GM19351 (cell line): ENCODE measurements around the gene C19orf67.
"Not testable (repeated sequence)": the region's sequence is repeated elsewhere in the genome, so short reads cannot be mapped to it uniquely, and the experiment has no call there.

Source experiments
- ATAC-seq: cut with Tn5 transposase; IDR thresholded peaks from one replicate; pipeline ENCODE4 v1.9.1; 2021; ENCODE audit warnings: mild to moderate bottlenecking, moderate library complexity; ENCODE audit not compliant: unreplicated experiment

Gene C19orf67

GRCh38 chr19:14058182-14059092 is 27.1 kb downstream of the C19orf67 start:
- ATAC-seq = no peak

- no peak for ATAC-seq
Measured at GRCh38 chr19:14056741-14057356, 28.7 kb downstream of the C19orf67 start.

DNA sequence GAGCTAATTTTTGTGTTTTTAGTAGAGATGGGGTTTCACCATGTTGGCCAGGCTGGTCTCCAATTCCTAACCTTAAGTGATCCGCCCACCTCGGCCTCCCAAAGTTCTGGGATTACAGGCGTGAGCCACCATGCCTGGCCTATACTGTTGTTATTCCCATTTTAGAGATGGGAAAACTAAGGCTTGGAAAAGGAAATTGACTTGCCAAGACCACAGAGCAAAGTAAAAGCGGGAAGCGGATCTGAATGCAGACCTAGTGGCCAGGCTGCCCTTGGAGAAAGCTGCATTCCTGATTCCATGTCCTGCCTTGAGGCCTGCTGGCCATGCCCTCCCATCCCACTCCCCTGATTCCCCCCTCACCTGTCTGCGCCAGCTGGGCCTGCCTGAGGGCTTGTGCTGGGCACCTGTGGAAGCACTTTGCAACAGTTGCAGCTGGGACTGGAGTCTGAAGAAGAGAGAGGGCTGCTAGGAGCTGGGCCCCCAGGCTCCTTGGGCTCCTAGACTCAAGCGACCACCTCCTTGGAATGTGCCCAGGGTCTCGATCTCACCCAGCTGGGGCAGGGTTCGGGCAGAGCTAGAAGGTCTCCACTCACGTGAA is 29.4 kb downstream of the C19orf67 start:
- no peak for ATAC-seq

DNA sequence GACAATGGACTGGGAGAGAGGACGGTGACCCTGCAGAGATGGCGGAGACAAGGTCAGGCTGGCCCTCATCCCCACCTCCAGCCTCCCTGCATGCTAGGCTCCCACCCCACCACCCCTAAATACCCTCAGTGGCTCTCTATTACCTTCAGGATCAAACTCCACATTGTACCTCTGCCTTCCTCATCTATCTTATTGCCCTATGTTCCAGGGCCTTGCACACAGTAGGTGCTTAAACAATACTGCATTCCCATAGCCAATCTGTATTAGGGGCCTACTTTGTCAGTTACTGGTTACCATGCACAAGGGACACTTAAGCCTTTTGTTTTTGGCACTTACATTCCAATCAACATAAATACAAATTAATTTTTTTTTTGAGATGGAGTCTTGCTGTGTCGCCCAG is 30.2 kb downstream of the C19orf67 start:
- ATAC-seq = no peak

DNA sequence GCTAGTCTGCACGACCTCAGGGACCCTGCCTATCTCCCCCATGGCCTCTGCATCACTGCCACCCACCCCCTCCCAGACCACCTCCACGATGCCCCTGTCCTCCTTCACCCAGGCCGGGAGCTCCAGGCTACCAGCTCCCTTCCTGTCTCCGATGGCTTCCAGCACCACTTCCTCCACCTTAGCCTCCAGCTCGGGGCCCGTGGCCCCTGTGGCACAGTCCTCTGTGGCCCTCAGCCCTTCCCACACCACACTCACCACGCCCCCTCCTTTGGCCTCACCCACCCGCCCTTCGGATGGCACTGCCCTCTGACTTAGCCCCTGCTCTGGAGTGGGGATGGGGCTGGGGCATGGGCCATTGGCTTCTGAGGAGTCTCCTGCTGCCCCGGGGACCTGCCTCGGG is 30.9 kb downstream of the C19orf67 start:
- ATAC-seq = no peak

DNA sequence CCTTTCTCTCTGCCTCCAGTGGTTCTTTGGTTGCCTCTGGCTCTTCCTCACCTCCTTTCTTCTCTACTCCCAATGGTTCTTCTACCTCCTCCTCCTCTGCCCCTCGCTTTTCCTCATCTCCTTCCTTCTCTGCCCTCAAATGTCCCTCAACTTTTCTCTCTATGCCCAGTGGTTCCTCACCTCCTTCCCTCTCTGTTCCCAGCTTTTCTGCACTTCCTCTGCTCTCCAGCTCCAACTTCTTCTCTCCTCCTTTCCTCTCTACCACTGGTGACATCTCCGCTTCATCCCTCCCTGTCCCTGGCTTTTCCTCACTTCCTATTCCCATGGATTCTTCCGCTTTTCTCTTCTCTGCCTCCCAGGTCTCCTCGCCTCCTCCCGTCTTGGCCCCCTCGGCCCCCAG is 31.5 kb downstream of the C19orf67 start:
- no peak for ATAC-seq

GRCh38 chr19:14053500-14053899 is 32.1 kb downstream of the C19orf67 start:
- no peak for ATAC-seq

- no peak for ATAC-seq
Measured at GRCh38 chr19:14053032-14053431, 32.6 kb downstream of the C19orf67 start.

GRCh38 chr19:14052470-14052869 is 33.1 kb downstream of the C19orf67 start:
- ATAC-seq = no peak

- ATAC-seq = no peak
Measured at GRCh38 chr19:14051980-14052379, 33.6 kb downstream of the C19orf67 start.

GRCh38 chr19:14050961-14051360 is 34.6 kb downstream of the C19orf67 start:
- not testable (repeated sequence) for ATAC-seq

DNA sequence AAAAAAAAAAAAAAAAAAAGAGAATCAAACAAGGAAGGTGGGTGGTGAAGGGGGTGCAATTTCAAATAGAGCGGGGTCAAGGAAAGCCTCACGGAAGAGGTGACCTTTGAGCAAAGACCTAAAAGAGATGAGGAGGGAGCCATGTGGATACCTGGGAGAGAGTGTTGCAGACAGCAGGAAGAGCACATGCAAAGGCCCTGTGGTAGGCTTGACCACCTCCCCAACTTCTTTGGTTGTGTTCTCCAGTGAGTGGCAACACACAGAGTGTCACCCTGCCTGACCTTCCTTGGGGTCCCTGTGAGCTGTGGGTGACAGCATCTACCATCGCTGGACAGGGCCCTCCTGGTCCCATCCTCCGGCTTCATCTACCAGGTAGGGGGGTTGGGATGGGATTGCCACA is 35.1 kb downstream of the C19orf67 start:
- ATAC-seq = no peak

DNA sequence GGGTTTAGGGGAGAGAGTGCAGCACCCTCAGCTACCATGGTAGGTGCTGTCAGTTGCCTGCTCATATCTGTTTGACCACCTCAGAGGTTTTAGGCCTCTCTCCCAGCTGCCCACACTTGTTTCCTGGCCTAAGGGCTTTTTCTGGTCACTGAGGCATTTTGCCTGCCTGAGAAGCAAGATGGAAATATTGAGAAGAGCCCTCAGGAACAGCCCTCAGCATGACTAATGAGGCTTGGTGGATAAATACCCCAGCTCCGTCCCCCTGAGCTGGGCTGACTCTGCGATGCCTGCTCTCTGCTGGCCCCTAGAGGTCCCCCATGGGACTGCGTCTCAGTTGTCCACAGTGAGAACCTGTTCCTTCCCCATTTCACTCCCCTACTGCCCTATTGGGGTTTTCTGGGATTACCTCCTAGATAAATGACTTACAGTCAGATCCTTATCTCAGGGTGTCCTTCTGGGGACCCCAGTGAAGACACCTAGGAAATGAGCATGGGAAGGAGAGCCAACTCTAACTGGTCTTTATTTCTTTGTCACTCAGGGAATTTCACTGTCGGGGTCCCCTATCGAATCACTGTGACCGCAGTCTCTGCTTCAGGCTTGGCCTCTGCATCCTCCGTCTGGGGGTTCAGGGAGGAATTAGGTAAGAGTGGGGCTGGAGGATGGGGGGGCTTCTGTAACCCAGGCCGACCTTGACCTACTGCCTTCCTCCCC is 37.0 kb downstream of the C19orf67 start:
- no peak for ATAC-seq

GRCh38 chr19:14047866-14048265 is 37.7 kb downstream of the C19orf67 start:
- ATAC-seq = not testable (repeated sequence)

DNA sequence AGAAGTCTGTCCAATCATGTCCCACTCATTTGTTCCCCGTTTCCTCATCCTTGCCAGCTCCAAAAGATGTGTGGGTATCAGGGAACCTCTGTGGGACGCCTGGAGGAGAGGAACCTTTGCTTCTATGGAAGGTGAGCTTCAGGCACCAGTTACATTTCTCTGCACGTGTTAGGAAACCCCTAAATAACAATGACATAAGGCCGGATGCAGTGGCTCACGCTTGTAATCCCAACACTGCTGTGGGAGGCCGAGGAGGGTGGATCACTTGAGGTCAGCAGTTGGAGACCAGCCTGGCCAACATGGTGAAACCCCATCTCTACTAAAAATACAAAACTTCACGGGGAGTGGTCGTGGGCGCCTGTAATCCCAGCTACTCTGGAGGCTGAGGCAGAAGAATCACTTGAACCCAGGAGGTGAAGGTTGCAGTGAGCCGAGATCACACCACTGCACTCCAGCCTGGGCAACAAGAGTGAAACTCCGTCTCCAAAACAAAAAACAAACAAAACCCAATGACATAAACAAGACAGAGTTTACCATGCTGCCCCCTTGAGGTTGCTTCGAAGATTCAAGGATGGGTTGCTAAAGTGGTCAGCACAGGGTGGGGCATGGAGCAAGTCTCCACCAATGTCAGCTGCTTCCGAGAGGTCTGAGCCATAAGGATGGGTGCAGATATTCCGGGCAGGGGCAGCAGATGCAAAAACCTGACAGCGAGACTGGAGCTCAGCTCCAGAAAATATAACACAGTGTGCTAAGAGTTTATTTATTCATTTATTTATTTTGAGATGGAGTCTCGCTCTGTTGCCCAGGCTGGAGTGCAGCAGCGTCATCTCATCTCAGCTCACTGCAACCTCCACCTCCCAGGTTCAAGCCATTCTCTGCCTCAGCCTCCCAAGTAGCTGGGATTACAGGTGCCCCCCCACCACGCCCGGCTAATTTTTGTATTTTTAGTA is 42.6 kb downstream of the C19orf67 start:
- not testable (repeated sequence) for ATAC-seq

- no peak for ATAC-seq
Measured at GRCh38 chr19:14039181-14039580, 46.4 kb downstream of the C19orf67 start.

DNA sequence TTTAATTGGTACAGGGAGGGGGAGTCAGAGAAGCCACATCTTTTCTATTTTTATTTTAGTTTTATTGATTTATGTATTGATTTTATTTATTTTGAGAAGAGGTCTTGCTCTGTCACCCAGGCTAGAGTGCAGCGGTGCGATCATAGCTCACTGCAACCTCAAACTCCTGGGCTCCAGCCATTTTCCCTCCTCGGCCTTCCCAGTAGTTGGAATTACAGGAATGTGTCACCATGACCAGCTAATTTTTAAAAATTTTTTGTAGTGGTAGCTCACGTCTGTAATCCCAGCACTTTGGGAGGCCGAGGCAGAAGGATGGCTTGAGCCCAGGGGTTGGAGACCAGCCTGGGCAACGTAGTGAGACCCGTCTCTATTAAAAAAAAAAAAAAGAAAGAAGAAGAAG is 49.9 kb downstream of the C19orf67 start:
- no peak for ATAC-seq

DNA sequence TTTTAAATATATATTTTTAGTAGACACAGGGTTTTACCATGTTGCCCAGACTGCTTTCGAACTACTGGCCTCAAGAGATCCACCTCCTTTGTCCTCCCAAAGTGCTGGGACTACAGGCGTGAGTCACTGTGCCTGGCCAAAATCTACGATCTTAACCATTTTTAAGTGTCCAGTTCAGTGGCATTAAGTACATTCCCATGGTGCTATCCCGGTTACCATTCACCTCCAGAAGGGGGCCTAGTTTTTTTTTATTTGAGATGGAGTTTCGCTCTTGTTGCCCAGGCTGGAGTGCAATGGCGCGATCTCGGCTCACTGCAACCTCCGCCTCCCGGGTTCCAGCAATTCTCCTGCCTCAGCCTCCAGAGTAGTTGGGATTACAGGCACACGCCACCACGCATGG is 50.4 kb downstream of the C19orf67 start:
- not testable (repeated sequence) for ATAC-seq

DNA sequence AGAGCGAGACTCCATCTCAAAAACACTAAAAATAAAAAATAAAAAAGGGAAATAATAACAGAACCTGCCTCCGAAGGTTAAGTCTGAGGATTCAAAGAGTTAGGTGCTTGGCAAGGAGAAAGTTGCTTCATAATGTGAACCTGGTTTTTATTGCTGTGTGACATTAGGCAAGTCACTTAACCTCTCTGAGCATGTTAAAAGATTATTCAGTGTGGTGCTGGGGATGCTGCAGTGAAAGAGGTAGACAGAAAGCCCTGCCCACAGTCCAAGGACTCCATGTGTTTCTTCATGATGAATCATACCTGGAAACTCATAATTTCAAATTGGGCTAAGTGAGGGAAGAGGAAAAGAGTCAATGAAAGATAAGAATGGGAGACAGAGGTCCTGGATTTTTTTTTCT is 51.6 kb downstream of the C19orf67 start:
- no peak for ATAC-seq
